Endothelial cell (in vitro differentiated cells): ENCODE results near the gene DNAH10. TPM values are rescaled to one million over a fixed set of nuclear protein-coding genes. Genes with fewer than 3 reads are reported as not detected.

Experiments
- DNase-seq: peaks from one replicate; pipeline ENCODE4 v3.0.0; 2021; ENCODE audit warnings: low spot score
- H3K27ac Mint-ChIP-seq: one replicate; pipeline ENCODE4 v1.8.0; 2021; ENCODE audit warnings: mixed read lengths, inconsistent platforms; ENCODE audit not compliant: unreplicated experiment
- H3K27me3 Mint-ChIP-seq: one replicate; pipeline ENCODE4 v1.8.0; 2021; ENCODE audit warnings: mild to moderate bottlenecking, moderate library complexity, mixed read lengths, inconsistent platforms; ENCODE audit not compliant: unreplicated experiment
- H3K36me3 Mint-ChIP-seq: one replicate; pipeline ENCODE4 v1.8.0; 2021; ENCODE audit warnings: mild to moderate bottlenecking, low read depth, mixed read lengths, inconsistent platforms; ENCODE audit not compliant: unreplicated experiment
- H3K4me1 Mint-ChIP-seq: one replicate; pipeline ENCODE4 v1.8.0; 2021; ENCODE audit warnings: mild to moderate bottlenecking, mixed read lengths, inconsistent platforms; ENCODE audit not compliant: unreplicated experiment
- H3K4me3 Mint-ChIP-seq: one replicate; pipeline ENCODE4 v1.8.0; 2021; ENCODE audit warnings: mild to moderate bottlenecking, mixed read lengths, inconsistent platforms; ENCODE audit not compliant: unreplicated experiment
- H3K9me3 Mint-ChIP-seq: one replicate; pipeline ENCODE4 v1.8.0; 2021; ENCODE audit warnings: mixed read lengths, inconsistent platforms; ENCODE audit not compliant: unreplicated experiment
- CTCF ChIP-seq: fragments of 200-600 bp; sonication (generic); IDR thresholded peaks from one replicate; pipeline ENCODE4 v1.5.0; 2021; ENCODE audit warnings: antibody characterized with exemption; ENCODE audit not compliant: unreplicated experiment
- total RNA-seq: library from RNA; stranded (reverse); fragmentation: NEBNext Ultra II Directional; extraction: Animal tissue kit (Norgen Biotek cat#: 25700); gene quantifications from one replicate; pipeline ENCODE4 v1.2.1, GENCODE V29; 2021; ENCODE audit not compliant: unreplicated experiment

Gene DNAH10
- total RNA-seq, 1 donor from 2014 or later: 1.2 TPM

GRCh38 chr12:123867141-123867540 is 105.0 kb downstream of the DNAH10 start:
- Mint-ChIP-seq H3K27ac (no peak overlapping the region), H3K36me3 (no peaks in the 10 kb centered on the region), H3K27me3 (peaks cover 4% of the 10 kb centered on the region), H3K9me3 (no peaks in the 10 kb centered on the region), H3K4me3 (no peak overlapping the region), H3K4me1 (peaks cover 12% of the 10 kb centered on the region)
- no peak for TF ChIP-seq CTCF
- no peak for DNase-seq

- no peak for TF ChIP-seq CTCF
- H3K9me3 Mint-ChIP-seq: no peaks in the 10 kb centered on the region
- H3K27ac Mint-ChIP-seq: no peak overlapping the region
- no peak overlapping the region for H3K4me3 Mint-ChIP-seq
- H3K36me3 Mint-ChIP-seq: no peaks in the 10 kb centered on the region
- DNase-seq: no peak
- H3K27me3 Mint-ChIP-seq: peaks cover 4% of the 10 kb centered on the region
- H3K4me1 Mint-ChIP-seq: peaks cover 12% of the 10 kb centered on the region
These were observed 106.7 kb downstream of the DNAH10 start for GRCh38 chr12:123868791-123869190.

GRCh38 chr12:123873793-123874192 is 111.7 kb downstream of the DNAH10 start:
- Mint-ChIP-seq H3K9me3 (no peaks in the 10 kb centered on the region), H3K4me3 (no peak overlapping the region), H3K27me3 (peaks cover 10% of the 10 kb centered on the region), H3K27ac (no peak overlapping the region), H3K4me1 (peaks cover 12% of the 10 kb centered on the region), H3K36me3 (no peaks in the 10 kb centered on the region)
- DNase-seq: no peak
- no peak for TF ChIP-seq CTCF

GRCh38 chr12:123877968-123878367 is 115.9 kb downstream of the DNAH10 start:
- Mint-ChIP-seq H3K36me3 (no peaks in the 10 kb centered on the region), H3K9me3 (no peaks in the 10 kb centered on the region), H3K4me3 (no peak overlapping the region), H3K4me1 (no peaks in the 10 kb centered on the region), H3K27ac (no peak overlapping the region), H3K27me3 (peaks cover 8% of the 10 kb centered on the region)
- no peak for DNase-seq
- no peak for TF ChIP-seq CTCF

GRCh38 chr12:123879101-123879500 is 117.0 kb downstream of the DNAH10 start:
- DNase-seq: no peak
- peaks cover 8% of the 10 kb centered on the region for H3K27me3 Mint-ChIP-seq
- H3K36me3 Mint-ChIP-seq: no peaks in the 10 kb centered on the region
- H3K4me1 Mint-ChIP-seq: no peaks in the 10 kb centered on the region
- H3K27ac Mint-ChIP-seq: no peak overlapping the region
- no peak overlapping the region for H3K4me3 Mint-ChIP-seq
- no peaks in the 10 kb centered on the region for H3K9me3 Mint-ChIP-seq
- TF ChIP-seq CTCF: no peak
